ENCODE results near the gene BAHCC1.

DNA sequence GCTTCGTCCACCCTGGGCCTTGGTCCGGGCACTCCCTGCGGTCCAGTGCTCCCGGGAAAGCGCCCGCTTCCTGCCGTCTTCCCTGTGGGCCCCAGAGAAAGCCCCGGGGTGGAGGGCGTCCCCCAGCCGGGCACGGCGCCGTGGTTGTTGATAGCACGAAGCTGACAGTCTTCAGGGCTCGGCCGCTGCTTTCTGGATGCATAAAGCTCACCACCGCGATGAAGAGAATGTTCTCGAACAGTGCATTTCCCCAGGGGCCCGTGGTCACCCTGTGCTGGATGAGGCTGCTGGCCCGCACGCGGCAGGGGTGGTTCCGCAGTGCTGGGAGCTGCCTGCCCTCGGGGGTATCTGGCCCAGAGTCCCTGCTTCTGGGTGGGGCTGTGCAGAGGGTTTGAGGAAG is 53.2 kb downstream of the BAHCC1 start:
- TF ChIP-seq, protein P1, sequence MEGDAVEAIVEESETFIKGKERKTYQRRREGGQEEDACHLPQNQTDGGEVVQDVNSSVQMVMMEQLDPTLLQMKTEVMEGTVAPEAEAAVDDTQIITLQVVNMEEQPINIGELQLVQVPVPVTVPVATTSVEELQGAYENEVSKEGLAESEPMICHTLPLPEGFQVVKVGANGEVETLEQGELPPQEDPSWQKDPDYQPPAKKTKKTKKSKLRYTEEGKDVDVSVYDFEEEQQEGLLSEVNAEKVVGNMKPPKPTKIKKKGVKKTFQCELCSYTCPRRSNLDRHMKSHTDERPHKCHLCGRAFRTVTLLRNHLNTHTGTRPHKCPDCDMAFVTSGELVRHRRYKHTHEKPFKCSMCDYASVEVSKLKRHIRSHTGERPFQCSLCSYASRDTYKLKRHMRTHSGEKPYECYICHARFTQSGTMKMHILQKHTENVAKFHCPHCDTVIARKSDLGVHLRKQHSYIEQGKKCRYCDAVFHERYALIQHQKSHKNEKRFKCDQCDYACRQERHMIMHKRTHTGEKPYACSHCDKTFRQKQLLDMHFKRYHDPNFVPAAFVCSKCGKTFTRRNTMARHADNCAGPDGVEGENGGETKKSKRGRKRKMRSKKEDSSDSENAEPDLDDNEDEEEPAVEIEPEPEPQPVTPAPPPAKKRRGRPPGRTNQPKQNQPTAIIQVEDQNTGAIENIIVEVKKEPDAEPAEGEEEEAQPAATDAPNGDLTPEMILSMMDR (IDR thresholded peaks at IDR 0.05): no peak
- TF ChIP-seq POLR2A (IDR thresholded peaks at IDR 0.05) (no peak), POLR2AphosphoS5 (IDR thresholded peaks at IDR 0.05) (no peak)

Measured in prostate gland (tissue), 2 donors.